Middle frontal gyrus (tissue), 1 donor: ENCODE results near the gene PSMD4.
"Not testable (repeated sequence)": the region's sequence is repeated elsewhere in the genome, so short reads cannot be mapped to it uniquely, and the experiment has no call there.

Experiments used
- DNase-seq: peaks from one replicate; pipeline ENCODE4 v3.0.0-alpha.2; 2015; ENCODE audit warnings: low spot score; ENCODE audit errors: extremely low spot score

The PSMD4 gene

DNA sequence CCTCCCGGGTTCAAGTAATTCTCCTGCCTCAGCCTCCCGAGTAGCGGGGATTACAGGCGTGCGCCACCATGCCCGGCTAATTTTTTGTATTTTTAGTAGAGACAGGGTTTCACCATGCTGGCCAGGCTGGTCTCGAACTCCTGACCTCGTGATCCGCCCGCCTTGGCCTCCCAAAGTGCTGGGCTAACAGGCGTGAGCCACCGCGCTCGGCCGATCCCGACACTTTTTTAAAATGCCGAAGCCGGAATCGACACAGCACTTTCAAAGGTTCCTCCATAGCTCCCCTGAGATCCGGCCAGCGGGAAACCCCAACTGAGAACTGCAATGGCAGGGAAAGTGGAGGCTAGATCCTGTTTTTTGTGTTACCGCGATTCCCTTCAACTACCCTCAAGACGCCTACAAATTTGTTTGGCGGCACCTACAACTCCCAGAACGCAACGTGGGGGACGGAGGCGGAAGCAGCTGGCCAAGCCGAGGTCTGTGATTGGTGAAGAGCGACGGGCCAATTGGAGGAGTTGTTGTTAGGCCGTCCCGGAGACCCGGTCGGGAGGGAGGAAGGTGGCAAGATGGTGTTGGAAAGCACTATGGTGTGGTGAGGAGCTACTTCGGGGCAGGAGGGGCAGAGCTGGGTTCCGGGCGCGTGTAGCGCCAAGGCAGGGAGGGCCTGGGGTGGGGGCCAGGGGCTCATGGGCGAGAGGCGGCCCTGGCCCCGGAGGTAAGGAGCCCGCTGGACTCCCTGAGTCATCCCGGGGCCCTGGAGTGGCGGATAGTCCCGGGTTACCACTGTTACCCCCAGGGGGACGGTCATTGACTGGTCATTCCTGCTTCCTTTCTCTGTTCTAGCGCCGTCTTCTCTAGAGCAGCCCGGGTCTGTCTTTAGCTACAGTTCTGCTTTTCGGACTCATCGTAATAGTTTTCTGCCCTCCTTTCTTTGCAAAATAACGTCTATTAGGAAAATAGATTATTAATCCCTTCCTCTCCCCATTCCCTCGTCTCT, at the start of gene PSMD4:
TSS of gene PSMD4 (plus strand) at position 518 of the 997 bp plus-strand sequence. CDS start at position 567, 49 bp downstream.
- DNase-seq: peak; percentile 97

DNA sequence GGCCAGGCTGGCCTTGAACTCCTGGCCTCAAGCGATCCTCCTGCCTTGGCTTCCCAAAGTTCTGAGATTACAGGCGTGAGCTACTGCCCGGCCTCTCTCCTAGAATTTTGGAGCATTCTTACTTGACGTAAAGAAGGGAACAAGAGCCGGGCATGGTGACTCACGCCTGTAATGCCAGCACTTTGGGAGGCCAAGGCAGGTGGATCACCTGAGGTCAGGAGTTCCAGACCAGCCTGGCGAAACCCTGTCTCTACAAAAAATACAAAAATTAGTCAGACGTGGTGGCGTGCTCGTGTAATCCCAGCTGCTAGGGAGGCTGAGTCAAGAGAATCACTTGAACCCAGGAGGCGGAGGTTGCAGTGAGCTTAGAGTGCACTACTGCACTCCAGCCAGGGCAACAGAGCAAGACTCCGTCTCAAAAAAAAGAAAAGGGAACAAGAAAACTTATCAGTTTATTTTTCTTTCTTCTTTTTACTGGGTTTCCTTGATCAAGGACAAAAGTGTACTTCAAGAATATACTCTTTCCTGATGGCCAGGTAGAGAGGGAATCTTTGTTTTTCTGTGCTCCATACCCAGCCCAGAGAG, 49.1 kb upstream of the PSMD4 start:
- DNase-seq: not testable (repeated sequence)

DNA sequence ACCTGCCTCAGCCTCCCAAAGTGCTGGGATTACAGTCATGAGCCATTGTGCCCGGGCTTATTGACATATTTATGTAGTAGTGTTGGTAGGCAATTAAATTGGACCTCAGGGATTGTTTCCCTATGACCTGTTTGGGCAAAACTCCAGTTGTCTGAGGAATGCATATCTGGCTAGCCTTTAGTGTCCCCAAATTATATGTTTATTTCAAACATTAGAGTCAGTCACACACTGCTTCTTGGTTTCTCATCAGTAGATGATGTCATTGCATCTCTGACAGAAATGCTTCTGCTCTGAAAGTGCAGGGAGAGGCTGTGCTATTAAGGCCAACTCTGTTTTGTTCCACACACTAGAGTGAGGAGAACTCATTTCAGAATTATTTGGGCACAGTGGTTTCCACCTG, 43.7 kb upstream of the PSMD4 start:
- no peak for DNase-seq

DNA sequence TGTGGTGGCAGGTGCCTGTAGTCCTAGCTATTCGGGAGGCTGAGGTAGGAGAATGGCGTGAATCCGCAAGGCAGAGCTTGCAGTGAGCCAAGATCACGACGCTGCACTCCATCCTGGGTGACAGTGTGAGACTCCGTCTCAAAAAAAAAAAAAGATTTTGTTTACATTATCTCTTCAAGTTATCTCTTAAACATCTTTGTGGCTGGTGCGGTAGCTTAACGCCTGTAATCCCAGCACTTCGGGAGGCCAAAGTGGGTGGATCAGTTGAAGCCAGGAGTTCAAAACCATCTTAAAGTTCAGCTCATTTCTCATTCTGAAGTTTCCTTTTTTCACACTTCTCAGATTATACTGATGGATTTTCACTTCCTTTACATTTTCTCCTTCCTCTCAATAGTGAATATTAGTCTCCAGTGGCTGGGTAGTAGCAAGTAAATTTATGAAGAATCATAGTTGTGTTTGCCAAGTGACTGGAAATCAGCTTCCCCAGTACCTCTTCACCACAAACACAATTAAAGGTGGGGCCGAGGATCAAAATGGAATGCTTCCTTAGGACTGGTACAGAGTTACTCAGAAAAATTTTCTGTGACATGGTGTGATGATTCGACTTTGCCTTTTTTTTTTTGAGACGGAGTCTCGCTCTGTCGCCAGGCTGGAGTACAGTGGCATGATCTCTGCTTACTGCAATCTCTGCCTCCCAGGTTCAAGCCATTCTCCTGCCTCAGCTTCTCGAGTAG, 42.4 kb upstream of the PSMD4 start:
- no peak for DNase-seq

DNA sequence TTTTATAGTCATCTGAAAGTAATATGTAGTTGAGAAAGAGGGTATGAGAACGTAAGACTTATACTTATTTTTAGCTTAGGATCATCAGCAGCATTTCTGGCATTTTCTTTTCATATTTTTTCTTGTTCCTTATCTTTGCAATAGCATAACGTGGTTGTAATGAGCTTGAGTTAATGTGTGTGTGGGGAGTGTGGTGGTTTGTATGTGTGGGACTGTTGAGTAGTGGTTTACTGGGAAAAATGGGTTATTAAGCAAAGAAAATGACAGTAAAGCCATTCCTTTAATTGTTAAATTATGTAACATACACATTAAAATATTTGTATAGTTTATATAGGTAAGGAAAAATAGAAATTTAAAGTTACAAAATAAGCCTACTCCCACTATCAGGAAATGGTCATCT, 41.0 kb upstream of the PSMD4 start:
- no peak for DNase-seq

DNA sequence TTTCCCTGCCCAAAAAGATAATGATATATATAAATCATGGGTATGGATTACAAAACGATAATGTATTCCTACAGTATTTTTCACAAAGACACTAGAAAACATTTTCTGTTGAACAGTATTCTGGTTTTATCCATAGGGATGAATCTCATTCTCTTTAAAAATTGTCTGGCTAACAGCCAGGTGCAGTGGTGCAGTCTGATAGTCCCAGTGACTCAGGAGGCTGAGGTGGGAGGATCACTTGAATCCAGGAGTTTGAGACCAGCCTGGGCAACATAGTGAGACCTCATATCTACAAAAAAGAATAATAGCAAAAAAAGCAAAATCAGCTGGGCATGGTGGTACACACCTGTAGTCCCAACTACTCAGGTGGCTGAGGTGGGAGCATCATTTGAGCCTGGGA, 32.9 kb upstream of the PSMD4 start:
- DNase-seq: no peak

DNA sequence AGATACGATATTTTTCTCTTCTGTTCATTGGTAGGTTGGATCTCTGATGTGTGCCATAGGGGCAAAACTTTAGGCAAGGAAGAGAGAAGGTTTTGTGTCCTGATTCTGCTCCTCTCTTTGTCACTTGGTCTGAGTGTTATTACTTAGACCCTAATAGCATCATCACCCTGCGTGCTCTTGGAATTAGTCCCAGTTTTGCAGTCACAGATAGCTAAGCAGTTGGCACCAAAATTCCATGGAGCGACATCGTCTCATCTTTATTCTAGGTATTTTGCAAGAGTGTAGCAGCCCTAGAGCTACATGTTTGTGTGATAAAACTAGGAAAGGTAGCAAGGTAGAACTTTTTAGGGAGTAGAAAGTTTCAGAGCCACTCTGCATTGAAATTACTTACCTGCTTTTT, 32.4 kb upstream of the PSMD4 start:
- DNase-seq: no peak

DNA sequence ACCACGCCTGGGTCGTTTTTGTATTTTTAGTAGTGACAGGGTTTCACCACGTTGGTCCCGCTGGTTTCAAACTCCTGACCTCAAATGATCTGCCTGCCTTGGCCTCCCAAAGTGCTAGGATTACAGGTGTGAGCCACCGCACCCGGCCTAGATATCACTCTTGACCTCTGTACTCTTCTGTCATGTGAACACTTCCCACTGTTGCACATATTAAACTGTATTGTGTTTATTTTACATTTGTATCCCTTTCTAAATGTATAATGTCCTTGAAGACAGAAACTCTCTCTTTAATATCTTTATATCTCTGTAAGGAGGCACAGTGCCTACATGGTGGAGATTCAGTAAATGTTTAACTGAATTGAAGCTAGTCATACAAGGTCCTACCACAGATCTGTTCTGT, 19.3 kb upstream of the PSMD4 start:
- no peak for DNase-seq

DNA sequence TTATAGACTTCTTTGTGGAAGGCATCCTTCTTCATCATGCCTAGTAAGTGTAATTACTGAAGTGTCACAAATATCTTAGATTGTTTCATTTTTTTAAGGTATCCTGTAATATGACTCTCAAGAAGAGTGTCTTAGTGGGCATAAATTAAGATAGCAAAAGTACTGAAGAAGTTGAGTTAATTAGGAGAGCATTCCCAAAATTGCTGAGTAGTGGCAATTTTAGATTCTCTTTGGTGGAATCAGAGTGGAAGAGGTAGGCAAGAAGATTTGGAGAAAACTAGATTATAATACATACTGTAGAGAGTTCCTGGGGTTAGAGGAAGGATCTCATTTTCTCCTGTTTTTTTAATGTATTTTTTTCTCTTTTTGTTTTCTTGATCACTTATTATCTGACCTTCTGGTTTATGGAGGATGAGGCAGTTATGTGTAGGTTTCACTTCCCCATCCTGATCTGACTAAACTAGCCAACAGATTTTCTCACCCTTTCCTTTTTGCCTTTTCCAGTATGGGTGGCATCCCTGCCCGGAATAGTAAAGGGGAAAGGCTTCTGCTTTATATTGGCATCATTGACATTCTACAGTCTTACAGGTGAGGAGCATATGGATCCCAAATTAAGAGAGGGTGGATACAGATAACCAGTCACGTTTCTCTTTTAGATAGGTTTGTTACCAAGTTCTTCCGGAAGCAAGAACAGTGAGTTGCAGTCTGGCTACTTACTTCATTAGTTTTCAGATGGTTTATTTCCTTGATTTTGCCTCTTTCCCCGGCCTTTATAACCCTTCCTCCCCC, 16.7 kb upstream of the PSMD4 start:
- no peak for DNase-seq

DNA sequence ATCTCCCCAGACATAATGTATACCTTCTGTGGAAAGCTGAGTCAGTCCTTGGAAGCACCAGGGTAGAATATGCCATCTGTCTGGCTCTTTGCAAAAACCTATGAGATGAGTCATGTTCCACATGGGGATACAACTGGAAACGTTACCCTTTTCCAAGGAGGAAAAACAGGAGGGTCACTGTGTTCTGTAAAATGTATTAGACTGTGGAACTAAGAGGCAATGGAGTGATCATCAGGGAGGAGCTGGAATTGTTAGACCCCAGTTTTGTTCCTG, 16.1 kb upstream of the PSMD4 start:
- peak; percentile 38 for DNase-seq

DNA sequence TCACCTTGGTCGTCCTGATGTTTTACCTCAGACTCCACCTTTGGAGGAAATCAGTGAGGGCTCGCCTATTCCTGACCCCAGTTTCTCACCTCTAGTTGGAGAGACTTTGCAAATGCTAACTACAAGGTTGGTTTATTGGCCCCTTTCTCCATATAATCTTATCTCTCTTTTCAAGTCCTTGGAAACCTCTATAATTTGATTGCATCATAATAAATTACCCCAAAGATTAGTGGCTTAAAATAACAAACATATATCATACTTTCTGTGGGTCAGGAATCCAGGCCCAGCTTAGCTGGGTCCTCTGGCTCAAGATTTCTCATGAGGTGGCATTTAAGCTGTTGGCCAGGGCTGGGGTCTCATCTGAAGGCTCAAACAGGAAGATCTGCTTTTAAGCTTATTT, 12.1 kb upstream of the PSMD4 start:
- DNase-seq: no peak

DNA sequence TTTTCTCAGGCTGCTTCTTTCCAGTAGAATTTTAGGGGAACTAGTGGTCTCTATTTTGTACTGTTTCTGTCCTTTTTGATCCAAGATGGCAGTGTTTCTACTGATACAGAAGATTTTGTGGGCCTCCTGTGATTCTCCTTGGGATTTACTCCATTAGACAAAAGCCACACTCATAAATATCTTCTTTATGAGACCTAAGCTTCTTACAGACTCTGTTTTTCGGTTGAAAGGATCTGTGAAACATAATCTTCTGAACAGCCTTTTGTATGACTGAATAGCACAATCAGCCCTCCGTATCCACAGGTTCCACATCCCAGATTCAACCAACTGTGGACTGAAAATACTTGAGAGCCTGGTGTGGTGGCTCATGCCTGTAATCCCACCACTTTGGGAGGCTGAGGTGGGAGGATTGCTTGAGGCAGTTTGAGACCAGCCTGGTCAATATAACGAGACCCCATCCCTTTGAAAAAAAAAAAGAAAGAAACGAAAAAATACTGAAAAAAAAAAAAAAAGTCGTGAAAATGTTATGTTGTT, 10.8 kb upstream of the PSMD4 start:
- no peak for DNase-seq

DNA sequence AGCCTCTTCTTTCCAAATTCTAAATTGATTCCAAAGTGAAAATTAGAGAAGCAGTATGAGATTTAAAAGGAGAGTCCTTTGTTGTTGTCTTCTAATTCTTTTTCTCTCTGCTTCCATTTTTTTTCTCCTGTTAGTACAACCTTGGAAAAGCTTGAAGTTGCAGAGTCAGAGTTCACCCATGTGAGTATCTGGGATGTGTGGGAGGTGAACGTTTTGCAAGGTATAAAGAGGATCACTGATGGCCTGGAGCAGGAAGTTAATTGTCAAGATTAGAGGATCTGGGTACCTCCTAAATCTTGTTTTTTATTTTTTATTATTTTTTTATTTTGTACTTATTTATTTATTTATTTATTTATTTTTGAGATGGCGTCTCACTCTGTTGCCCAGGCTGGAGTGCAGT, 7.7 kb upstream of the PSMD4 start:
- DNase-seq: no peak

DNA sequence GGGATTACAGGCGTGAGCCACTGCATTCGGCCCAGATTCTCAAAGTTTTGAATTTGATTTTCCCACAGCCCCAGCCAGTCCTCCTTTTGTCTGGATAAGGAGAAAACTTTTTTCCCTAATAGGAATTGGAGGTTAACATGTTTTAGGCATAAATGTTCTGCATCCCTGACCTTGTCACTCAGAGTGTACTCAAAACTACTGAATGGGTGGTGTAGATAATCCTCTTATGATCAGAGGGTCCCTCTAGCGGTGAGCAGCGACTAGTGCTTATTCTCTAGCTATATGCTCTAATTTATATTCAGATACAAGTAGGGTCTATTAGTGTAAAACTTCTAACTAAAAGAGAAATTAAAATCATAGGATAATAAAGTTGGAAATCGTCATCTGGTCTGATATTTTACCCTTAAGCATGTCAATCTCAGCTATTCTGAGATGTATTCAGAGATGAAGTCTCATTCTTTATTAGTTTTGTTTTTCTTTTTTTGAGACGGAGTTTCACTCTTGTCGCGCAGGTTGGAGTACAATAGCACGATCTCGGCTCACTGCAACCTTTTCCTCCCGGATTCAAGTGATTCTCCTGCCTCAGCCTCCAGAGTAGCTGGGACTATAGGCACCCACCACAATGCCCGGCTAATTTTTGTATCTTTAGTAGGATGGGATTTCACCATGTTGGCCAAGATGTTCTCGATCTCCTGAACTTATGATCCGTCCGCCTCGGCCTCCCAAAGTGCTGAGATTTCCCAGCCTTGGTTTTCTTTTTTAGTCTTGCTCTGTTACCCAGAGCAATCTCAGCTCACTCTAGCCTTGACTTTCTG, 2.7 kb upstream of the PSMD4 start:
- DNase-seq: no peak

DNA sequence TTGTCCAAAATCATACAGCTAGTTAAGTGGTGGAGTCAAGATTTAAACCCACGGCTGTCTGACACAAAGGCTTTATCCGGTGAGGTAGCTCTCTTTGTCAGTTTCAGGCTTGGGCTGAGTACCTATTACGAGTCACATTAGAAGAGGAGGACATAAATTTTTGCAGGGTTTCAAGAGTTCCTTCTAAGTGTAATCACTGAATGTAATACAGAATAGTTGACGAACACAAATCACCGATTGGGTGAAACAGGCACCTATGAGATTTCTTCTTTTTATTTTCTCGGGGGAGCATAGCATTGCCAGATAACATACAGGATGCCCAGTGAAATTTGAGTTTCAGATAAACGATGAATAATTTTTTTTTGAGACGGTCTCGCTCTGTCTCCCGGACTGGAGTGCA, 847 bp downstream of the PSMD4 start:
- no peak for DNase-seq

DNA sequence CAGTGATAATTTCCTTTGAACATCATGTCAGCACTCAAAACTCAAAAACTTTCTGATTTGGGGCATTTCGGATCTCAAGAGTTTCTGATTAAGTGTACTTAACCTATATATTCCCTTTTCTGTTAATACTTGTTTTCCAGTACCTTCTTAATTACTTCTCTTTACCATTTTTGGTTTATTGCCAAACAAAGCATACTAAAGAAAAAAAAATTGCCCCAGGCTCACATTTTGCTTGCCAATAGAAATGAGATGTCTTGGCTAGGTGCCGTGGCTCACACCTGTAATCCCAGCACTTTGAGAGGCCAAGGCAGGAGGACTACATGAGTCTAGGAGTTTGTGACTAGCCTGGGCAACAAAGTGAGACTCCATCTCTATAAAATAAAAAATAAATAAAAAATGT, 4.8 kb downstream of the PSMD4 start:
- no peak for DNase-seq

DNA sequence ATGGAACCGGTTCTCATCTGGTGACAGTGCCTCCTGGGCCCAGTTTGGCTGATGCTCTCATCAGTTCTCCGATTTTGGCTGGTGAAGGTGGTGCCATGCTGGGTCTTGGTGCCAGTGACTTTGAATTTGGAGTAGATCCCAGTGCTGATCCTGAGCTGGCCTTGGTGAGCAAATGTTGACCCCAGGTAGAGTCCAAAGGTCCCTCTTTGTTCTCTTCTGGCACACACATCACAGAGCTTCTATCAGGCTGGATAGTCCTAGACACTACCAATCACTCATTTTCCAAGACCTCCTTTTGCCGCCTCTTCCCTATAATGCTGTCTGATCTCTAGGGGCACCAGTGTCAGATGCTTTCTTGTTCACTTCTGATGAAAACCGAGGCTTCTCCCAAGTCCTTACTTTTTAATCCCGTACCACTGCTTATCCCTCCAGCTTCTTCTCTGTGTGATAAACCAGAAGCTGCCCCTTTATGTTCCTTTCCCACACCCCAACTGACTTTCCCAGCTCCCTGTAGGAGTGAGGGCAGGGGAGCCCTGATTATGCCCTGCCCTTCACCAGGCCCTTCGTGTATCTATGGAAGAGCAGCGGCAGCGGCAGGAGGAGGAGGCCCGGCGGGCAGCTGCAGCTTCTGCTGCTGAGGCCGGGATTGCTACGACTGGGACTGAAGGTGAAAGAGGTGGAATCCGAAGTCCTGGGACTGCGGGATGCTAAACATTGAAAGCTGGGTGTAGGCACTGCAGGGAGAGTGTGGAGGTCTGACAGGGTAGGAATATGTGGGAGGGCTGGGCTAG, 11.1 kb downstream of the PSMD4 start:
- no peak for DNase-seq

DNA sequence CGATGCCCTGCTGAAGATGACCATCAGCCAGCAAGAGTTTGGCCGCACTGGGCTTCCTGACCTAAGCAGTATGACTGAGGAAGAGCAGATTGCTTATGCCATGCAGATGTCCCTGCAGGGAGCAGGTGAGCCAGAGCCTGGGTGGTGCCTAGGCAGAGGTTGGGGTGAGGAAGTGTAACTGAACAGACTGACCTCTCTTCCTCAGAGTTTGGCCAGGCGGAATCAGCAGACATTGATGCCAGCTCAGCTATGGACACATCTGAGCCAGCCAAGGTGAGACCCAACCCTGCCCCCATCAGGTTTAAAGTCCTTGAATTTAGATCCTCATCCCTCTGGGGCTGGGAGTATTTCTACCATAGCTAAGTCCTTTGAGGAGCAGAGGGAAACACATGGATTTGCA, 11.8 kb downstream of the PSMD4 start:
- DNase-seq: no peak

DNA sequence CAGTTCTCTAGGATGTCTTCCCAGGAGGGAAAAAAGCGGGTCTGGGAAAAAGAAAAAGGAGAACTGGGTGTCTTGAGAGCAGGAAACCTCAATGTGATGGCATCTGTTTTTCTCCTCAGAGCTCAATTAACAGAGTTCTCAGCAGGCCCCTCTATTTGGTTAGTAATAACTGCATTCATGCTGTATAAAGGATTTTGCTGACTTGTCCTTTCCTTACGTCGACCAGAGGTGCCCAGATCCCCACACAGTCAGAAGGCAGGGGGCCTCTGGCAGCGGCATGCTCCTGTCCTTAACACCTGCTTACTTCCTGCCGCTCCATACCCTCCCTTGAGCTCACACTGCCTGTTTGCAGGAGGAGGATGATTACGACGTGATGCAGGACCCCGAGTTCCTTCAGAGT, 12.3 kb downstream of the PSMD4 start:
- no peak for DNase-seq

DNA sequence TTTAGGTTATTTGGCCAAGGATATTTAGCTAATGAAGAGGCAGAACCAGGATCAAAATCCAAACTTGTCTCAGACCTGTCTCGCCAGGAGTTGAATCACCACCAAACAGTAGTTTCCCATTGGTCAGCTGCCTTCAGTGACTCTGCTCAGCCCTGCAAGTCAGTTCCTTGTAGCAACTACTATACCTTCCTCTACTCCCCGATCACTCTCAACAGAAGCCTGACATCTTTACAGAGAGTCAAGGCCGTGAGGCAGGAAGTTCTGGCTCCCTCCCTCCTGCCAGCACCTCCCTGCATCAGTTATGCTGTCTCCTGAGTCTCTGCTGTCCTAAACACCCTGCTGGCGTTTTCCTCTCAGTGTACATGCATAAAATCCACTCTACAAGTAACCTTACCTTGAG, 13.2 kb downstream of the PSMD4 start:
- DNase-seq: no peak
